Suprapubic skin (tissue), 3 donors: ENCODE results near the gene CHAF1A.

ENCODE experiments used
- CTCF ChIP-seq, 2 donors: fragments of 200-600 bp in 1 of 2; fragments of 450-650 bp in 1 of 2; sonication (generic) in 1 of 2; IDR thresholded peaks; one replicate each; pipeline ENCODE4 v1.5.1; 2016 to 2019; ENCODE audit warnings: antibody characterized with exemption in 2 of 2, mild to moderate bottlenecking in 1 of 2, moderate library complexity in 1 of 2
- EP300 ChIP-seq: sonication (generic); formaldehyde crosslinking; IDR thresholded peaks from one replicate; pipeline ENCODE4 v1.6.1; 2017; ENCODE audit warnings: antibody characterized with exemption

- TF ChIP-seq CTCF (IDR thresholded peaks at IDR 0.05) (no peak), EP300 (no peak)
Measured at GRCh38 chr19:4370418-4371041, 31.9 kb upstream of the CHAF1A start.
